Large intestine (tissue), 3 donors: ENCODE measurements around the gene OR2L13. TPM values are rescaled to one million over a fixed set of nuclear protein-coding genes. Genes with fewer than 3 reads are reported as not detected.

Source experiments
- DNase-seq, 2 donors: peaks; one replicate each; pipeline versions ENCODE4 v3.0.0 to v3.0.0-alpha.2; 2013
- H3K27ac ChIP-seq: one replicate; pipeline ENCODE4 v1.5.1; 2013; ENCODE audit warnings: low read length
- H3K27me3 ChIP-seq: 2 replicates; pipeline ENCODE4 v1.6.1; 2013; ENCODE audit warnings: low read length; ENCODE audit not compliant: control insufficient read depth, insufficient read depth
- H3K36me3 ChIP-seq: 2 replicates; pipeline ENCODE4 v1.6.1; 2013; ENCODE audit warnings: low read length; ENCODE audit not compliant: control insufficient read depth, insufficient read depth
- H3K4me1 ChIP-seq: one replicate; pipeline ENCODE4 v1.6.1; 2013; ENCODE audit warnings: low read length; ENCODE audit not compliant: control insufficient read depth, insufficient read depth
- H3K4me3 ChIP-seq: one replicate; pipeline ENCODE4 v1.5.1; 2013; ENCODE audit warnings: low read length
- H3K9me3 ChIP-seq: one replicate; pipeline ENCODE4 v1.6.1; 2013; ENCODE audit warnings: mild to moderate bottlenecking, low read depth, low read length, moderate library complexity; ENCODE audit not compliant: control insufficient read depth
- WGBS: methylation state at CpG from one replicate; pipeline ENCODE4 v1.1.5; 2013; ENCODE audit warnings: low lambda C conversion rate; ENCODE audit not compliant: insufficient coverage; 5-methylcytosine and 5-hydroxymethylcytosine counted together
- polyA plus RNA-seq: library from polyadenylated mRNA; unstranded; fragments of 120-200 nt; gene quantifications from one replicate; pipeline ENCODE4 v1.2.1, GENCODE V29; 2013

The OR2L13 gene
- polyA plus RNA-seq, 1 donor: 0.09 TPM

- no CpG with 5 or more reads among the region's 5 CpGs for WGBS
- H3K27me3 ChIP-seq: no peaks in the 10 kb centered on the region
- H3K9me3 ChIP-seq: peaks cover 5% of the 10 kb centered on the region
- no peaks in the 10 kb centered on the region for H3K4me1 ChIP-seq
- H3K4me3 ChIP-seq: no peak overlapping the region
- H3K27ac ChIP-seq: no peak overlapping the region
- H3K36me3 ChIP-seq: no peaks in the 10 kb centered on the region
- DNase-seq: no peak
Observed at GRCh38 chr1:248111157-248111556, 16.2 kb downstream of the OR2L13 start.

GRCh38 chr1:248114890-248115289, 19.9 kb downstream of the OR2L13 start:
- DNase-seq: no peak
- 96% methylated on average over 3 of the region's 7 CpGs for WGBS

GRCh38 chr1:248127653-248128052, 32.7 kb downstream of the OR2L13 start:
- peaks cover 11% of the 10 kb centered on the region for H3K9me3 ChIP-seq
- DNase-seq: no peak
- H3K4me1 ChIP-seq: no peaks in the 10 kb centered on the region
- H3K27me3 ChIP-seq: no peaks in the 10 kb centered on the region
- no peak overlapping the region for H3K27ac ChIP-seq
- no peaks in the 10 kb centered on the region for H3K36me3 ChIP-seq
- no peak overlapping the region for H3K4me3 ChIP-seq
- WGBS: no CpG with 5 or more reads among the region's 5 CpGs

More at GRCh38 chr1:248114890-248115289, 19.9 kb downstream of the OR2L13 start:
- Histone ChIP-seq H3K27me3 (no peaks in the 10 kb centered on the region), H3K36me3 (no peaks in the 10 kb centered on the region), H3K4me1 (no peaks in the 10 kb centered on the region), H3K4me3 (no peak overlapping the region), H3K27ac (no peak overlapping the region), H3K9me3 (no peaks in the 10 kb centered on the region)

GRCh38 chr1:248136811-248137210, 41.8 kb downstream of the OR2L13 start:
- no peak for DNase-seq
- Histone ChIP-seq H3K27me3 (no peaks in the 10 kb centered on the region), H3K4me1 (no peaks in the 10 kb centered on the region), H3K36me3 (no peaks in the 10 kb centered on the region), H3K4me3 (no peak overlapping the region), H3K27ac (no peak overlapping the region), H3K9me3 (peaks cover 5% of the 10 kb centered on the region)
- WGBS: no CpG with 5 or more reads among the region's 21 CpGs

- Histone ChIP-seq H3K4me1 (no peaks in the 10 kb centered on the region), H3K36me3 (no peaks in the 10 kb centered on the region), H3K9me3 (peaks cover 5% of the 10 kb centered on the region), H3K27ac (no peak overlapping the region), H3K4me3 (no peak overlapping the region), H3K27me3 (no peaks in the 10 kb centered on the region)
- no peak for DNase-seq
- WGBS: no CpG with 5 or more reads among the region's 1 CpG
Observed at GRCh38 chr1:248140846-248141245, 45.9 kb downstream of the OR2L13 start.

GRCh38 chr1:248143311-248143710, 48.3 kb downstream of the OR2L13 start:
- no peaks in the 10 kb centered on the region for H3K36me3 ChIP-seq
- no peak overlapping the region for H3K4me3 ChIP-seq
- no peak overlapping the region for H3K27ac ChIP-seq
- WGBS: 63% methylated on average over 1 of the region's 1 CpG
- H3K9me3 ChIP-seq: no peaks in the 10 kb centered on the region
- DNase-seq: no peak
- no peaks in the 10 kb centered on the region for H3K4me1 ChIP-seq
- no peaks in the 10 kb centered on the region for H3K27me3 ChIP-seq

- H3K27me3 ChIP-seq: no peaks in the 10 kb centered on the region
- no peak within 1 kb of the TSS for H3K4me3 ChIP-seq
- DNase-seq: no peak
- H3K27ac ChIP-seq: no peak within 1 kb of the TSS
- H3K36me3 ChIP-seq: no peaks in the 10 kb centered on the region
- H3K9me3 ChIP-seq: no peaks in the 10 kb centered on the region
- H3K4me1 ChIP-seq: no peaks in the 10 kb centered on the region
- 83% methylated on average over 2 of the region's 3 CpGs for WGBS
Observed at GRCh38 chr1:248144513-248145198, 49.7 kb downstream of the OR2L13 start, which contains the start of gene OR2M5. Gene OR2M5 (plus strand): TSS chr1:248145148. CDS start chr1:248145148, 0 bp downstream.

Other genes starting within 250 kb of the OR2L13 start
- gene TRIM58, start 238.0 kb upstream of the OR2L13 start, polyA plus RNA-seq: 2.1 TPM
- gene OR2W3, start 199.6 kb upstream of the OR2L13 start, polyA plus RNA-seq: 0.51 TPM
- 0.09 TPM for gene OR2T8, start 174.9 kb upstream of the OR2L13 start, polyA plus RNA-seq
- not detected for gene OR2AJ1, start 170.3 kb upstream of the OR2L13 start, polyA plus RNA-seq
- not detected for gene OR2L8, start 146.3 kb upstream of the OR2L13 start, polyA plus RNA-seq
- gene OR2AK2, start 130.0 kb upstream of the OR2L13 start, polyA plus RNA-seq: not detected
- not detected for gene OR2L5, start 81.5 kb upstream of the OR2L13 start, polyA plus RNA-seq
- gene OR2L2, start 65.1 kb upstream of the OR2L13 start, polyA plus RNA-seq: 0.52 TPM
- not detected for gene OR2L3, start 48.3 kb upstream of the OR2L13 start, polyA plus RNA-seq
- gene OR2M5, start 50.0 kb downstream of the OR2L13 start, polyA plus RNA-seq: not detected
- not detected for gene OR2M2, start 79.6 kb downstream of the OR2L13 start, polyA plus RNA-seq
- not detected for gene OR2M3, start 102.1 kb downstream of the OR2L13 start, polyA plus RNA-seq
- gene OR2M4, start 136.2 kb downstream of the OR2L13 start, polyA plus RNA-seq: not detected
- not detected for gene OR2T33, start 182.8 kb downstream of the OR2L13 start, polyA plus RNA-seq
- gene OR2T12, start 208.2 kb downstream of the OR2L13 start, polyA plus RNA-seq: not detected
- not detected for gene OR2M7, start 229.4 kb downstream of the OR2L13 start, polyA plus RNA-seq